SH-SY5Y (cell line): ENCODE data around the gene OTULINL.

ENCODE experiments used
- GATA2 ChIP-seq: IDR thresholded peaks from 2 replicates; pipeline ENCODE4 v1.6.1; 2011; ENCODE audit warnings: mild to moderate bottlenecking, low read depth, low read length
- GATA3 ChIP-seq: IDR thresholded peaks from 2 replicates; pipeline ENCODE4 v1.6.1; 2011; ENCODE audit warnings: low read depth, mild to moderate bottlenecking, low read length, moderate library complexity

DNA sequence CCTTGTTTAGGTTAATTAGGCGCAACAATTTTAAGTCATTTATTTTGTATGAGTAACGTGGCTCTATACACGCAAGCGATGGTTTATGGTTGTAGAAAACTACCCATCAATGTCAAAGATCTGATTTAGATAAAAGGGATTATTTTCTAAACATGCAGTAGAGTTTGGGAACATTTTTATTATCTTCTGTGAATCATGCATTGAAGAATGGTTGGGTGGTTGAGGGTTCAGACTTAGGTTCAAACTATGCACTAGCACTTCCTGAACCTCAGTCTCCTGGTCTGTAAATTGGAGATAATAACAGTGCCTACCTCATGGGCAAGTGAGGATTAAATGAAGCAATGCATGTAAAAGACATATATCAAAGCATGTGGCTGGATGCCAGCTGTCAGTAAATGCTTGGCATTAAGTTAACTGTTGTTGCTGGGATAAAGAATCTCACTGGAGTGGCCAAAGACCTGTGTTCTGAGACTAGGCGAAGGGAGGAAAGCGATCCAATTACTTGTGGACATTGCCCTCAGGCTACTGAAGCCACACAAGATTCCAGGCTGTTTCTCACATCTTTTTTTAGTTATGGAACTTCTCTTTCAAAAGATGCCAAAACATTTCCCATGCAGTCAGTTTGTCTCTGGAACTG lies 1.1 kb upstream of the OTULINL start:
- TF ChIP-seq GATA2: no peak
- 0 out of 2 replicates have a peak, but pooled peaks have one; percentile 28 for TF ChIP-seq GATA3
